Smooth muscle cell (in vitro differentiated cells): ENCODE results near the gene GP9. TPM values are rescaled to one million over a fixed set of nuclear protein-coding genes. Genes with fewer than 3 reads are reported as not detected.

Source experiments
- DNase-seq: peaks from one replicate; lab custom pipeline; 2025; ENCODE audit not compliant: unreplicated experiment; lab: John Stamatoyannopoulos, UW
- H2AFZ ChIP-seq: fragments of 200-600 bp; sonication (generic); 2 replicates; pipeline ENCODE4 v1.6.0; 2016; ENCODE audit warnings: antibody characterized with exemption, low read depth, mild to moderate bottlenecking
- H3F3A ChIP-seq: fragments of 200-600 bp; sonication (generic); 2 replicates; pipeline ENCODE4 v1.6.0; 2017; ENCODE audit warnings: antibody characterized with exemption, low read depth
- H3K27ac ChIP-seq: fragments of 200-600 bp; sonication (generic); 2 replicates; pipeline ENCODE4 v1.5.1; 2016; ENCODE audit warnings: low read depth, mild to moderate bottlenecking
- H3K27me3 ChIP-seq: fragments of 200-600 bp; sonication (generic); 2 replicates; pipeline ENCODE4 v1.6.1; 2016; ENCODE audit warnings: low read depth, mild to moderate bottlenecking
- H3K36me3 ChIP-seq: fragments of 200-600 bp; sonication (generic); 2 replicates; pipeline ENCODE4 v1.5.1; 2016; ENCODE audit warnings: low read depth
- H3K4me1 ChIP-seq: fragments of 200-600 bp; sonication (generic); 2 replicates; pipeline ENCODE4 v1.5.1; 2016; ENCODE audit warnings: low read depth
- H3K4me2 ChIP-seq: fragments of 200-600 bp; sonication (generic); 2 replicates; pipeline ENCODE4 v1.6.0; 2016; ENCODE audit warnings: mild to moderate bottlenecking
- H3K4me3 ChIP-seq: fragments of 200-600 bp; sonication (generic); 2 replicates; pipeline ENCODE4 v1.5.1; 2016; ENCODE audit warnings: mild to moderate bottlenecking
- H3K79me2 ChIP-seq: fragments of 200-600 bp; sonication (generic); 2 replicates; pipeline ENCODE4 v1.6.0; 2016; ENCODE audit warnings: low read depth, mild to moderate bottlenecking
- H3K9ac ChIP-seq: fragments of 200-600 bp; sonication (generic); 2 replicates; pipeline ENCODE4 v1.6.0; 2016; ENCODE audit warnings: low read depth
- H3K9me3 ChIP-seq: fragments of 200-600 bp; sonication (generic); replicated peaks from 2 replicates; pipeline ENCODE4 v1.5.1; 2016; ENCODE audit warnings: low read depth
- H4K20me1 ChIP-seq: fragments of 200-600 bp; sonication (generic); 2 replicates; pipeline ENCODE4 v1.6.0; 2016; ENCODE audit warnings: low read depth
- CTCF ChIP-seq: fragments of 200-600 bp; sonication (generic); IDR thresholded peaks from 2 replicates; pipeline ENCODE4 v1.5.1; 2017; ENCODE audit warnings: borderline replicate concordance, mild to moderate bottlenecking, antibody characterized with exemption; ENCODE audit not compliant: insufficient read depth, poor library complexity, severe bottlenecking
- WGBS: methylation state at CpG from one replicate; pipeline ENCODE4 v1.1.7; 2016; ENCODE audit warnings: low lambda C conversion rate; 5-methylcytosine and 5-hydroxymethylcytosine counted together
- polyA plus RNA-seq: library from polyadenylated mRNA; unstranded; fragments of >200 nt; fragmentation: Nextera tagmentation; extraction: Ambion mirVana; gene quantifications from 2 replicates; pipeline ENCODE4 v1.2.1, GENCODE V29; 2016
- total RNA-seq: library from RNA; depleted of rRNA; stranded (reverse); fragments of >200 nt; gene quantifications from 2 replicates; pipeline ENCODE4 v1.2.3, GENCODE V29; 2014

GP9 gene
- total and polyA plus RNA-seq, 2 experiments from 2014 or later: not detected

GRCh38 chr3:129070086-129070885, 9.7 kb downstream of the GP9 start:
- Histone ChIP-seq H4K20me1 (no peaks in the 10 kb centered on the region), H3K4me3 (no peak overlapping the region), H3K36me3 (no peaks in the 10 kb centered on the region), H3K9ac (no peak overlapping the region), H3K4me1 (no peaks in the 10 kb centered on the region), H3K4me2 (no peak overlapping the region), H3F3A (no peaks in the 10 kb centered on the region), H3K27me3 (no peaks in the 10 kb centered on the region), H3K27ac (no peak overlapping the region), H3K9me3 (no peaks in the 10 kb centered on the region), H2AFZ (no peak overlapping the region), H3K79me2 (no peaks in the 10 kb centered on the region)
- WGBS: 90% methylated on average over 8 of the region's 8 CpGs
- DNase-seq: no peak
- TF ChIP-seq CTCF: no peak

GRCh38 chr3:129077222-129077621, 16.6 kb downstream of the GP9 start:
- no peaks in the 10 kb centered on the region for H3K79me2 ChIP-seq
- H3K4me3 ChIP-seq: no peak overlapping the region
- no peaks in the 10 kb centered on the region for H3K9me3 ChIP-seq
- WGBS: 89% methylated on average over 7 of the region's 7 CpGs
- TF ChIP-seq CTCF: no peak
- no peak overlapping the region for H3K27ac ChIP-seq
- no peak overlapping the region for H3K9ac ChIP-seq
- DNase-seq: no peak
- no peaks in the 10 kb centered on the region for H3K36me3 ChIP-seq
- H4K20me1 ChIP-seq: no peaks in the 10 kb centered on the region
- H3K4me1 ChIP-seq: no peaks in the 10 kb centered on the region
- H3K4me2 ChIP-seq: no peak overlapping the region
- no peak overlapping the region for H2AFZ ChIP-seq
- H3K27me3 ChIP-seq: no peaks in the 10 kb centered on the region
- H3F3A ChIP-seq: no peaks in the 10 kb centered on the region

GRCh38 chr3:129078510-129078909, 17.9 kb downstream of the GP9 start:
- no peak overlapping the region for H3K9ac ChIP-seq
- H3K27me3 ChIP-seq: no peaks in the 10 kb centered on the region
- H3K4me1 ChIP-seq: no peaks in the 10 kb centered on the region
- TF ChIP-seq CTCF: no peak
- H2AFZ ChIP-seq: no peak overlapping the region
- H3F3A ChIP-seq: no peaks in the 10 kb centered on the region
- no peak overlapping the region for H3K4me3 ChIP-seq
- no peak for DNase-seq
- H3K36me3 ChIP-seq: no peaks in the 10 kb centered on the region
- no peaks in the 10 kb centered on the region for H4K20me1 ChIP-seq
- H3K4me2 ChIP-seq: no peak overlapping the region
- H3K27ac ChIP-seq: no peak overlapping the region
- WGBS: 88% methylated on average over 8 of the region's 8 CpGs
- H3K9me3 ChIP-seq: no peaks in the 10 kb centered on the region
- no peaks in the 10 kb centered on the region for H3K79me2 ChIP-seq

GRCh38 chr3:129081503-129081902, 20.9 kb downstream of the GP9 start:
- no peaks in the 10 kb centered on the region for H3K79me2 ChIP-seq
- no peaks in the 10 kb centered on the region for H3K4me1 ChIP-seq
- no peak for DNase-seq
- H3K9ac ChIP-seq: no peak overlapping the region
- no peak overlapping the region for H3K4me3 ChIP-seq
- no peaks in the 10 kb centered on the region for H3K27me3 ChIP-seq
- TF ChIP-seq CTCF: no peak
- H3K9me3 ChIP-seq: no peaks in the 10 kb centered on the region
- H3K27ac ChIP-seq: no peak overlapping the region
- H4K20me1 ChIP-seq: no peaks in the 10 kb centered on the region
- no peak overlapping the region for H3K4me2 ChIP-seq
- 92% methylated on average over 8 of the region's 8 CpGs for WGBS
- no peaks in the 10 kb centered on the region for H3K36me3 ChIP-seq
- H2AFZ ChIP-seq: no peak overlapping the region
- H3F3A ChIP-seq: no peaks in the 10 kb centered on the region
